NCI-H524 (cell line): Measurements from ENCODE around the gene PDE3B.
A peak's percentile ranks its signal among the peaks of the same experiment; 100 is the strongest.
"Not testable (repeated sequence)": the region's sequence is repeated elsewhere in the genome, so short reads cannot be mapped to it uniquely, and the experiment has no call there.

Experiments
- DNase-seq, 2 experiments: peaks; one replicate each; lab custom pipeline; 2025; lab: John Stamatoyannopoulos, UW

Gene PDE3B

DNA sequence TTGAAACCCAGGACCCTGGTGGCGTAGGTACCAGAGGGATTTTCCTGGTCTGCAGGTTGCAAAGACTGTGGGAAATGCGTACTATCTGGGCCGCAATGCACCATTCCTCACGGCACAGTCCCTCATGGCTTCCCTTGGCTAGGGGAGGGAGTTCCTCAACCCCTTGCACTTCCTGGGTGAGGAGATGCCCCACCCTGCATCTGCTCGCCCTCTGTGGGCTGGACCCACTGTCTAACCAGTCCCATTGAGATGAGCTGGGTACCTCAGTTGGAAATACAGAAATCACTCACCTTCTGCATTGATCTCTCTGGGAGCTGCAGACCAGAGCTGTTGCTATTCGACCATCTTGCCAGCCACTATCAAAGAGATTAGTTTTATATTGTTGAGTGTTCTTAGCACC, 100.1 kb downstream of the PDE3B start:
- not testable (repeated sequence) for DNase-seq

DNA sequence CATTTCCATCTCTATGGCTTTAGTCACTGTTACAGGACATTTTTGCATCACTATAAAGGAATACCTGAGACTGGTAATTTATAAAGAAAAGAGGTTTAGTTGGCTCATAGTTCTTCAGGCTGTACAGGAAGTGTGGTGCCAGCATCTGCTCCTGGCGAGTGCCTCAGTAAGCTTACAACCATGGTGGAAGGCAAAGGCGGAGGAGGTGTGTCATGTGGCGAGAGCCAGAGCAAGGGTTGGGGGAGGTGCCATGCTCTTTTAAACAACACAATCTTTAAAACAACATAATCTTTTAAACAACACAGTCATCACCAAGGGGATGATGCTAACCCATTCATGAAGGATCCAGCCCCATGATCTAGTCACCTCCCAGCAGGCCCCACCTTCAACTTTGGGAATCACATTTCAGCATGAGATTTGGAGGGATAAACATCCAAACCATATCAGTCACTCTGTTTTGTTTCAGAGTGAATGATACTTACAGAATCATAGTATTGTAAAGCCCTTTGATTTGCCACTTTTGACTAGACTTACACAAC, 103.3 kb downstream of the PDE3B start:
- no peak for DNase-seq

- DNase-seq = peak; percentile 10 to 49
Observed at GRCh38 chr11:14748090-14748489, 104.5 kb downstream of the PDE3B start.

- DNase-seq = no peak
Observed at GRCh38 chr11:14750911-14751310, 107.3 kb downstream of the PDE3B start.

- DNase-seq = no peak
Observed at GRCh38 chr11:14751975-14752407, 108.4 kb downstream of the PDE3B start.

GRCh38 chr11:14755140-14755539, 111.5 kb downstream of the PDE3B start:
- DNase-seq = no peak

DNA sequence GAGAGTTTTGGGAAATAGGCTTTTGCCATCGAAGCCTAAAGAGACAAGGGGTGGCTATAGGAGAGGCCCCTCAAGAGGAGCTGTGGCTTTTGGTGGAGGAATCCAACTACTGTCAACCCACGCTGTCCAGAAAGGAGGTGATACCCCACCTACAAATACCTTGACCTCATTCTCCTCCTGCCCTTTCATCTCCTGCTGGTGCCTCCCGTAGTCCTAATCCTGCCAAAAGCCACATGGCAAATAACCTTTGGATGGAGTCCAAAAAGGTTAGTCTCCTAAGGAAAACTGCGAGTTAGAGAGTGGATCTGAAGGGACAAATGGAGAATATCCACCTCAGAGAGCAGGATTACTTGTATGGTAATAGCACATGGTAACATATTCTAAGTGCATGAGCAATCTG, 112.7 kb downstream of the PDE3B start:
- no peak for DNase-seq

- DNase-seq = not testable (repeated sequence)
Observed at GRCh38 chr11:14759300-14760012, 115.9 kb downstream of the PDE3B start.

- no peak for DNase-seq
Observed at GRCh38 chr11:14764179-14764578, 120.6 kb downstream of the PDE3B start.

- DNase-seq = no peak
Observed at GRCh38 chr11:14764579-14765527, 121.2 kb downstream of the PDE3B start.

DNA sequence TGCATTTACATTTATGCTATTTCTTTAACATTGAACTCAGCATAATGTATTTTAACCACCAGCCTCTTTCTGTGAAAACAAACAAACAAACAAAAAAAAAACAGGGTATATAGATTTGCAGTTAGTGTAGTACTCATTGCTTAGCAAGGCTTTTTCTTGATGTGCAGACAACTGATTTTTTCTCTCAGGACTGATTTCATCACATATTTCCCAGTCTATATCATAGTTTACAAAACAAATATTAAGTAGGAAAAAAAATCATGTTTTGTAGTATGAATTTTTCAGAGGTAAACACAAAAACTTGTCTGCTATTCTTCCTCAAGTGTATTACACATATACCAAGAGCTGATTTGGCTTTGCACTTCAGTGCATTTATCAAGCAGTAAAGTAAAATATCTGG, 123.0 kb downstream of the PDE3B start:
- DNase-seq = no peak

- DNase-seq = no peak
Observed at GRCh38 chr11:14768526-14769188, 125.1 kb downstream of the PDE3B start.

GRCh38 chr11:14773755-14774154, 130.2 kb downstream of the PDE3B start:
- no peak for DNase-seq

DNA sequence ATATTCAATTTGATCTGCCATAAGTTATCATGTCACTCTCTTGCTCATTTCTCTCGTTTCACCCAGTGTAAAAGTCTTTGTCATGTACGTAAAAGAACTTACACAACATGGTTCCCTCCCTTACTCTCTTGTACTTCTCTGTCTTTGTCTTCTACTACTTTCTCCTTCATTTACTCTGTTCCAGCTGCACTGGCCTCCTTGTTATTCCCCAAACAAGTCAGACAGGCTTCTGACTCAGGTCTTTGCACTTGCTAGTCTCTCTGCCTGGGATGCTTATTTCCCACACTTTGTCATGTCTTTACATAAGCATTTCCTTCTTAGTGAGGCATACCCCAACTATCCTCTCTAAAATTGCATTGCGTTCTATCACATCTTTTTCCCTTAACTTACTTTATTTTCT, 131.1 kb downstream of the PDE3B start:
- no peak for DNase-seq

DNA sequence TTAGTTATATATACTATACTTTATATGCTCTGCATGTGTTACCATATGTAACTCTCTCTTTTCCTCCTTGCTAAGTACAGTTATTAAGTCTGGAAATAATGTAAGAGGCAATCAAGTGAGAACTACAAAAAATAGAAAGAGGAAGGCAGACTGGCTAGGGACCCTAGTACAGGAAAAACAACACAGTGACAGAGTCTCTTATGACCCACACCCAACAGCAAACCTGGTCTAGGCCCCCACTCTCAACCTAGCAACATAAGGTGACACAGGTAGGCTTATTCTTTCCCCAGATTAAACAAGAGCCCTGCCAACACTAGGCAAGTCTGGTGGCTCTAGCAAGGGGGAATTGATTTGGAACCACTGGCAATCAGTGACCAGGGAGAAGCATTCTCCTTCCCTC, 132.3 kb downstream of the PDE3B start:
- DNase-seq = no peak

DNA sequence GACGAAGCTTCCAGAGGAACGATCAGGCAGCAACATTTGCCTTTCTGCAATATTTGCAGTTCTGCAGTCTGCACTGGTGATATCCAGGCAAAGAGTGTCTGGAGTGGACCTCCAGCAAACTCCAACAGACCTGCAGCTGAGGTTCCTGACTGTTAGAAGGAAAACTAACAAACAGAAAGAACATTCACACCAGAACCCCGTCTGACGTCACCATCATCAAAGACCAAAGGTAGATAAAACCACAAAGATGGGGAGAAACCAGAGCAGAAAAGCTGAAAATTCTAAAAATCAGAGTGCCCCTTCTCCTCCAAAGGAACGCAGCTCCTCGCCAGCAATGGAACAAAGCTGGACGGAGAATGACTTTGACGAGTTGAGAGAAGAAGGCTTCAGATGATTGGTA, 134.9 kb downstream of the PDE3B start:
- DNase-seq = not testable (repeated sequence)

GRCh38 chr11:14783788-14784187, 140.2 kb downstream of the PDE3B start:
- DNase-seq = no peak

GRCh38 chr11:14784230-14784629, 140.6 kb downstream of the PDE3B start:
- DNase-seq = no peak

DNA sequence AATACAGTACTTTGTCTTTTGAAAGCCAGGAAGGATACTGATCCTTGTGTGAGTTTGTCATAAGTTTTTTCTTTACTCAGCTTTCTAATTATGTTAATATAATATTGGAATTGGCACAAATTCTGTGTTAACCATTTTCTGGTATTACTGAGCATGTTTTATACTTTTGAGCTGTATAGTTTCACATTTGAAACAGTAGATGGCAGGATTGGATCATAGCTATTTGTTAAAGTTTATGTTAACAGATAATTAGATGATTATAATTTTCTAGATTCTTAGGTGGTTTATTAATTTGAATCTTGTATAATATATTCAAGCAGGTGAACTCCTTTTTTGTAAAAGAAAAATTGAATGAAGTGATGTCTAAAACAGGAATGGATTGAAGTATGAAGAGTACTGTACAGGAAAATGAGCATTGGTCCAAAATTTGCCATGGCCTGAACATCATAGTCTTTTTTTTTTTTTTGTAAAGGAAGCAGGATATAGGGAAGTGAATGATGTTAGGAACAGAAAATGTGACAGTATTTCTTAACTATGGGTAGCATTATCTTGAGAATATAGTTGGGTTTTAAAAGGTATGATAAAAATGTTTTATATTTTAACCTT, 146.4 kb downstream of the PDE3B start:
- DNase-seq = no peak

DNA sequence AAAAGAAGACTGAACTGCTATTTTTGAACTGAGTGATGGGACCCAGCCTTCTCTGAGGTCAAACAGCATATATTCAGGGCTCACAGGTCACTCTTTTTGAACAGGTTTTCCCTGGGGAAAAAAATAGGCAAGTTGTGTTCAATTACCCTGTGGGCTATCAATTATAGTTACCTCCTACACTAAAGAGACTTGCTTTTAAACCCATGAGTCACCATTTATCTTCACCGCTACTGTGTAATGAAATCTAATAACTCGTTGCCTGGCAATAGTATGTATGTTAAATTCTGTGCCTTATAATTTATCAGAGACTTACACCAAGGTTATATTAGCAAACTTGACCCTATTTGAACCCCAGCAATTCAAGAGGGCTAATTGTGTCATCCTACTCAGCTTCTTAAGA, 149.9 kb downstream of the PDE3B start:
- no peak for DNase-seq

DNA sequence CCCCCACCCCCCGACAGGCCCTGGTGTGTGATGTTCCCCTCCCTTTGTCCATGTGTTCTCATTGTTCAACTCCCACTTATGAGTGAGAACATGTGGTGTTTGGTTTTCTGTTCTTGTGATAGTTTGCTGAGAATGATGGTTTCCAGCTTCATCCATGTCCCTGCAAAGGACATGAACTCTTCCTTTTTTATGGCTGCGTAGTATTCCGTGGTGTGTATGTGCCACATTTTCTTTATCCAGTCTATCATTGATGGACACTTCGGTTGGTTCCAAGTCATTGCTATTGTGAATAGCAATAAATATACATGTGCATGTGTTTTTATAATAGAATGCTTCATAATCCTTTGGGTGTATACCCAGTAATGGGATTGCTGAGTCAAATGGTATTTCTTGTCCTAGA, 152.4 kb downstream of the PDE3B start:
- DNase-seq = not testable (repeated sequence)

- DNase-seq = no peak
Observed at GRCh38 chr11:14803846-14804245, 160.2 kb downstream of the PDE3B start.
